Activated CD4-positive, CD25-positive, alpha-beta regulatory T cell treated with anti-CD3 and anti-CD28 coated beads, Interleukin-2, amount 50 U/mL, for 72 hours (primary cell): Measurements from ENCODE around the gene CDCP1.
A peak's percentile ranks its signal among the peaks of the same experiment; 100 is the strongest.

Experiments
- DNase-seq: peaks from one replicate; pipeline ENCODE4 v3.0.0; 2021

CDCP1 gene

GRCh38 chr3:45049807-45050206 lies 96.4 kb downstream of the CDCP1 start:
- no peak for DNase-seq

DNA sequence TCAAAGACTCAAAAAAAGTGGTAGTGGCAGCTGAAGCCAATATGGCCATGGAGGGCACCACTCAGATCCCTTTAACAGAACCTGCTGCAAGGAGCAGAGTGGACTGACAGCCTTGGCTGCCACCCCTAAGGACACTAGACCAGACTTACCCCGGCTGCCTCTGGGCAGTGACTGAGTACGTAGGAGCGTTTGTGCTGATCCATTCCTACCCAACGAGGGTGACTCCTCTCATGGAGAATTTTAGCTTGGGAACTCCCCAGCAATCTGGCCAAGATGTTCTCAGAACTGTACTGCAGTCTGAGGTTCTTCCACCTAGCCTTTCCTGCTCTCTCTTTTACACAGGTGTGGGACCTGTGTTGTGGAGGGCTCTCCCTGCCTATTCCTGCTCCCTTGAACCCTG lies 97.9 kb downstream of the CDCP1 start:
- no peak for DNase-seq

- DNase-seq, result no peak
Measured at GRCh38 chr3:45043728-45044299, 102.4 kb downstream of the CDCP1 start.

DNA sequence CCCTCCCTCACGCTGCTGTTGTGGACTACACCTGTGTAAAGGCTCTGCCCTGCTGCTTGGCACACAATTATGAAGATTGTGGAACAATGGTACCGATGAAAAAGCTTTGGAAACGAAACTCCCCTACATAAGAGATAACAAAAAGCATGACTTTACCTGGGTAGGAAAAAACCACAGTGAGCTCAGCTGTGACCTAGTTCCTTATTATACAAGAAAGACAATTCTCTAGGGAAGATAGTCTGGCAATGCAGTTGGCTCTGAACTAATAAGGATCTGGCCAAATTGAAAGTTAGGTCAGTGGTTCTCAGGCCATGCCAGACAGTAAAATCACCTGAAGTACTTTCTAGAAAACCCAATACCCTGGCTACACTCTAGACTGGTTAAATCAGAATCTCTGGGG lies 104.0 kb downstream of the CDCP1 start:
- no peak for DNase-seq

DNA sequence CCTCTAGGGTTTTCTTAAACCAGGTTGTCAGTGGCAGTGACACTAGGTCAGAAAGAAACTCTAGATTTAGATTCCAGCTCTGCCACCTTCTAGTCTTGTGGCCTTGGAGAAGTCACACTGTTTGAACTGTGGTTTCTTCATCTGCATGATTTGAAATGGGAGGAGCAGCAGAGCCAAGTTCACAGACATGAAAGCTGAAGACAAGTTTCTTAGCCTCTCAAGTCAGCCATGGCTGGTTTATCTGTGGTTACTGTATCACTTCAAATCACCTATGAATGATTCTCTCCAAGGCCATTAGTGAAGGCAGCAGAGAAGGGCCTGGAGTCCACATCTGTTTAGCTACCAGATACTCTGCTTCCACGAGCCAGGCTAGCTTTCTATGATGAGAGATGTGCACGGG lies 104.5 kb downstream of the CDCP1 start:
- no peak for DNase-seq

- peak; percentile 84 for DNase-seq
Measured at GRCh38 chr3:45037720-45038455, 108.3 kb downstream of the CDCP1 start.

- no peak for DNase-seq
Measured at GRCh38 chr3:45035441-45036301, 110.5 kb downstream of the CDCP1 start.

DNA sequence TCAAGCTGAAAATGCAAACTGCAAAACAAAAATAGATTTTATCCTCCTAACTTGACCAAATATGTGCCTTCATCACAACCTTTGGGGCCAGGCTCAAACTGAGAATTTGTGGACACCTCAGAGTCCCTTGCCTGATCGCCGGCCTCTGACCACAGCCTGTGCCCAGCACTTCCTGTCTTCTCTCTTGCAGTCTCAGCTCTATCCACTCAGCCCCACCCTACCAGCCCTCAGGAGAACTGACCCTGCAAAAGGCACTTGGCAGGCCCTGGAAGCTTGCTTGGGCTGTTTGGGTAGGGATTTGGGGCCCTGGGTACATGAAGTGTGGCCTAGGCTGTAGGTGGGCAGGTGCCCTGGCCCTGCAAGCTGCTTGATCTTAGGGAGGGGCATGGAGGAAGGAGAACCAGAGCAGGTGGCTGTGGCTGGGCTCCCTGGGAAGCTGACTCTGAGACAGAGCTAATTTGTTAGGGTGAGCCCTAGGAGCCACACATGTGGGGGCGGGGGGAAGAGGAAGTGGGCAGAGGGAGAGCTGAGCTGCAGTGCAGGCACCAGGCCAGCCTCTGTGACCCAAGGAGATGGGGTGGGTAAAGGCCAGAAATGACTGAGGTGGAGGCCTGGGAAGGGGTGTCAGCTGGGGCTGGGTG lies 111.4 kb downstream of the CDCP1 start:
- DNase-seq, result peak; percentile 39

- no peak for DNase-seq
Measured at GRCh38 chr3:45033791-45034190, 112.4 kb downstream of the CDCP1 start.
